ENCODE data around the gene CPNE6.

CPNE6 gene

GRCh38 chr14:24076302-24076601, 4.9 kb downstream of the CPNE6 start:
- Histone ChIP-seq H3K4me3 (ENCODE audit: low read length in 2 of 2) (no peak overlapping the region), H3K4me1 (ENCODE audit: control insufficient read depth in 2 of 2, insufficient read depth in 2 of 2, low read length in 2 of 2) (peaks cover 20 to 25% of the 10 kb centered on the region in 2 donors), H3K9ac (ENCODE audit: low read depth in 1 of 2, low read length in 2 of 2) (no peak overlapping the region), H3K27me3 (ENCODE audit: control insufficient read depth in 2 of 2, insufficient read depth in 2 of 2, low read length in 2 of 2) (peaks cover 0 to 3% of the 10 kb centered on the region in 2 donors), H3K27ac (ENCODE audit: low read depth in 2 of 2, low read length in 2 of 2) (no peak overlapping the region), H3K36me3 (ENCODE audit: control insufficient read depth in 2 of 2, insufficient read depth in 2 of 2, low read length in 2 of 2) (no peaks in the 10 kb centered on the region), H3K9me3 (ENCODE audit: control insufficient read depth in 2 of 2, low read length in 2 of 2) (no peaks in the 10 kb centered on the region)

- no peak overlapping the region for H3K4me3 ChIP-seq (ENCODE audit: low read length in 2 of 2)
- peaks cover 15 to 23% of the 10 kb centered on the region in 2 donors for H3K4me1 ChIP-seq (ENCODE audit: control insufficient read depth in 2 of 2, insufficient read depth in 2 of 2, low read length in 2 of 2)
- no peaks in the 10 kb centered on the region for H3K36me3 ChIP-seq (ENCODE audit: control insufficient read depth in 2 of 2, insufficient read depth in 2 of 2, low read length in 2 of 2)
- no peak overlapping the region for H3K9ac ChIP-seq (ENCODE audit: low read depth in 1 of 2, low read length in 2 of 2)
- H3K27me3 ChIP-seq (ENCODE audit: control insufficient read depth in 2 of 2, insufficient read depth in 2 of 2, low read length in 2 of 2): peaks cover 0 to 3% of the 10 kb centered on the region in 2 donors
- no peak overlapping the region for H3K27ac ChIP-seq (ENCODE audit: low read depth in 2 of 2, low read length in 2 of 2)
- no peaks in the 10 kb centered on the region for H3K9me3 ChIP-seq (ENCODE audit: control insufficient read depth in 2 of 2, low read length in 2 of 2)
Measured at GRCh38 chr14:24077086-24077485, 5.7 kb downstream of the CPNE6 start.

GRCh38 chr14:24078146-24078545, 6.8 kb downstream of the CPNE6 start:
- H3K4me1 ChIP-seq (ENCODE audit: control insufficient read depth in 2 of 2, insufficient read depth in 2 of 2, low read length in 2 of 2): peaks cover 8 to 15% of the 10 kb centered on the region in 2 donors
- peaks cover 0 to 3% of the 10 kb centered on the region in 2 donors for H3K27me3 ChIP-seq (ENCODE audit: control insufficient read depth in 2 of 2, insufficient read depth in 2 of 2, low read length in 2 of 2)
- no peaks in the 10 kb centered on the region for H3K36me3 ChIP-seq (ENCODE audit: control insufficient read depth in 2 of 2, insufficient read depth in 2 of 2, low read length in 2 of 2)
- H3K27ac ChIP-seq (ENCODE audit: low read depth in 2 of 2, low read length in 2 of 2): no peak overlapping the region
- no peaks in the 10 kb centered on the region for H3K9me3 ChIP-seq (ENCODE audit: control insufficient read depth in 2 of 2, low read length in 2 of 2)
- no peak overlapping the region for H3K9ac ChIP-seq (ENCODE audit: low read depth in 1 of 2, low read length in 2 of 2)
- no peak overlapping the region for H3K4me3 ChIP-seq (ENCODE audit: low read length in 2 of 2)

- no peak overlapping the region for H3K27ac ChIP-seq (ENCODE audit: low read depth in 2 of 2, low read length in 2 of 2)
- peaks cover 8 to 15% of the 10 kb centered on the region in 2 donors for H3K4me1 ChIP-seq (ENCODE audit: control insufficient read depth in 2 of 2, insufficient read depth in 2 of 2, low read length in 2 of 2)
- peaks cover 0 to 3% of the 10 kb centered on the region in 2 donors for H3K27me3 ChIP-seq (ENCODE audit: control insufficient read depth in 2 of 2, insufficient read depth in 2 of 2, low read length in 2 of 2)
- H3K4me3 ChIP-seq (ENCODE audit: low read length in 2 of 2): no peak overlapping the region
- H3K36me3 ChIP-seq (ENCODE audit: control insufficient read depth in 2 of 2, insufficient read depth in 2 of 2, low read length in 2 of 2): no peaks in the 10 kb centered on the region
- no peaks in the 10 kb centered on the region for H3K9me3 ChIP-seq (ENCODE audit: control insufficient read depth in 2 of 2, low read length in 2 of 2)
- H3K9ac ChIP-seq (ENCODE audit: low read depth in 1 of 2, low read length in 2 of 2): no peak overlapping the region
Measured at GRCh38 chr14:24079491-24080141, 8.3 kb downstream of the CPNE6 start.

- H3K9ac ChIP-seq (ENCODE audit: low read depth in 1 of 2, low read length in 2 of 2): no peak overlapping the region
- no peak overlapping the region for H3K27ac ChIP-seq (ENCODE audit: low read depth in 2 of 2, low read length in 2 of 2)
- peaks cover 8 to 14% of the 10 kb centered on the region in 2 donors for H3K4me1 ChIP-seq (ENCODE audit: control insufficient read depth in 2 of 2, insufficient read depth in 2 of 2, low read length in 2 of 2)
- H3K9me3 ChIP-seq (ENCODE audit: control insufficient read depth in 2 of 2, low read length in 2 of 2): no peaks in the 10 kb centered on the region
- H3K27me3 ChIP-seq (ENCODE audit: control insufficient read depth in 2 of 2, insufficient read depth in 2 of 2, low read length in 2 of 2): peaks cover 0 to 3% of the 10 kb centered on the region in 2 donors
- no peak overlapping the region for H3K4me3 ChIP-seq (ENCODE audit: low read length in 2 of 2)
- no peaks in the 10 kb centered on the region for H3K36me3 ChIP-seq (ENCODE audit: control insufficient read depth in 2 of 2, insufficient read depth in 2 of 2, low read length in 2 of 2)
Measured at GRCh38 chr14:24080142-24080530, 8.8 kb downstream of the CPNE6 start.

GRCh38 chr14:24080888-24081738, 9.8 kb downstream of the CPNE6 start:
- Histone ChIP-seq H3K27ac (ENCODE audit: low read depth in 2 of 2, low read length in 2 of 2) (peak overlapping the region; percentile 61 to 81), H3K36me3 (ENCODE audit: control insufficient read depth in 2 of 2, insufficient read depth in 2 of 2, low read length in 2 of 2) (no peaks in the 10 kb centered on the region), H3K9me3 (ENCODE audit: control insufficient read depth in 2 of 2, low read length in 2 of 2) (no peaks in the 10 kb centered on the region), H3K27me3 (ENCODE audit: control insufficient read depth in 2 of 2, insufficient read depth in 2 of 2, low read length in 2 of 2) (peaks cover 0 to 3% of the 10 kb centered on the region in 2 donors), H3K4me3 (ENCODE audit: low read length in 2 of 2) (peak overlapping the region; percentile 61 to 75), H3K9ac (ENCODE audit: low read depth in 1 of 2, low read length in 2 of 2) (peak overlapping the region; percentile 49 to 77), H3K4me1 (ENCODE audit: control insufficient read depth in 2 of 2, insufficient read depth in 2 of 2, low read length in 2 of 2) (peaks cover 8 to 11% of the 10 kb centered on the region in 2 donors)

- Histone ChIP-seq H3K36me3 (ENCODE audit: control insufficient read depth in 2 of 2, insufficient read depth in 2 of 2, low read length in 2 of 2) (no peaks in the 10 kb centered on the region), H3K9me3 (ENCODE audit: control insufficient read depth in 2 of 2, low read length in 2 of 2) (no peaks in the 10 kb centered on the region), H3K4me3 (ENCODE audit: low read length in 2 of 2) (peak overlapping the region; percentile 61 to 75), H3K9ac (ENCODE audit: low read depth in 1 of 2, low read length in 2 of 2) (peak overlapping the region in 1 of 2 donors; percentile 77), H3K4me1 (ENCODE audit: control insufficient read depth in 2 of 2, insufficient read depth in 2 of 2, low read length in 2 of 2) (peaks cover 8 to 11% of the 10 kb centered on the region in 2 donors), H3K27ac (ENCODE audit: low read depth in 2 of 2, low read length in 2 of 2) (peak overlapping the region; percentile 61 to 81), H3K27me3 (ENCODE audit: control insufficient read depth in 2 of 2, insufficient read depth in 2 of 2, low read length in 2 of 2) (peaks cover 0 to 3% of the 10 kb centered on the region in 2 donors)
Measured at GRCh38 chr14:24081739-24082211, 10.4 kb downstream of the CPNE6 start.

- H3K27me3 ChIP-seq (ENCODE audit: control insufficient read depth in 2 of 2, insufficient read depth in 2 of 2, low read length in 2 of 2): peaks cover 0 to 3% of the 10 kb centered on the region in 2 donors
- no peak overlapping the region for H3K9ac ChIP-seq (ENCODE audit: low read depth in 1 of 2, low read length in 2 of 2)
- H3K36me3 ChIP-seq (ENCODE audit: control insufficient read depth in 2 of 2, insufficient read depth in 2 of 2, low read length in 2 of 2): no peaks in the 10 kb centered on the region
- peaks cover 8 to 11% of the 10 kb centered on the region in 2 donors for H3K4me1 ChIP-seq (ENCODE audit: control insufficient read depth in 2 of 2, insufficient read depth in 2 of 2, low read length in 2 of 2)
- no peaks in the 10 kb centered on the region for H3K9me3 ChIP-seq (ENCODE audit: control insufficient read depth in 2 of 2, low read length in 2 of 2)
- H3K27ac ChIP-seq (ENCODE audit: low read depth in 2 of 2, low read length in 2 of 2): no peak overlapping the region
- no peak overlapping the region for H3K4me3 ChIP-seq (ENCODE audit: low read length in 2 of 2)
Measured at GRCh38 chr14:24082411-24083080, 11.2 kb downstream of the CPNE6 start.

- Histone ChIP-seq H3K27ac (ENCODE audit: low read depth in 2 of 2, low read length in 2 of 2) (no peak overlapping the region), H3K4me3 (ENCODE audit: low read length in 2 of 2) (no peak overlapping the region)
Measured at GRCh38 chr14:24083462-24083861, 12.1 kb downstream of the CPNE6 start.

GRCh38 chr14:24084440-24084839, 13.1 kb downstream of the CPNE6 start:
- Histone ChIP-seq H3K36me3 (ENCODE audit: control insufficient read depth in 2 of 2, insufficient read depth in 2 of 2, low read length in 2 of 2) (no peaks in the 10 kb centered on the region), H3K9me3 (ENCODE audit: control insufficient read depth in 2 of 2, low read length in 2 of 2) (no peaks in the 10 kb centered on the region), H3K9ac (ENCODE audit: low read depth in 1 of 2, low read length in 2 of 2) (no peak overlapping the region), H3K27me3 (ENCODE audit: control insufficient read depth in 2 of 2, insufficient read depth in 2 of 2, low read length in 2 of 2) (no peaks in the 10 kb centered on the region), H3K4me3 (ENCODE audit: low read length in 2 of 2) (no peak overlapping the region), H3K4me1 (ENCODE audit: control insufficient read depth in 2 of 2, insufficient read depth in 2 of 2, low read length in 2 of 2) (peaks cover 8 to 11% of the 10 kb centered on the region in 2 donors), H3K27ac (ENCODE audit: low read depth in 2 of 2, low read length in 2 of 2) (no peak overlapping the region)

More at GRCh38 chr14:24083462-24083861, 12.1 kb downstream of the CPNE6 start:
- H3K9ac ChIP-seq (ENCODE audit: low read depth in 1 of 2, low read length in 2 of 2): no peak overlapping the region
- H3K4me1 ChIP-seq (ENCODE audit: control insufficient read depth in 2 of 2, insufficient read depth in 2 of 2, low read length in 2 of 2): peaks cover 8 to 11% of the 10 kb centered on the region in 2 donors
- no peaks in the 10 kb centered on the region for H3K36me3 ChIP-seq (ENCODE audit: control insufficient read depth in 2 of 2, insufficient read depth in 2 of 2, low read length in 2 of 2)
- no peaks in the 10 kb centered on the region for H3K9me3 ChIP-seq (ENCODE audit: control insufficient read depth in 2 of 2, low read length in 2 of 2)
- H3K27me3 ChIP-seq (ENCODE audit: control insufficient read depth in 2 of 2, insufficient read depth in 2 of 2, low read length in 2 of 2): peaks cover 0 to 3% of the 10 kb centered on the region in 2 donors
